GM21786 (cell line): Measurements from ENCODE around the gene ESR2.
"Not testable (repeated sequence)": the region's sequence is repeated elsewhere in the genome, so short reads cannot be mapped to it uniquely, and the experiment has no call there.

Experiments
- ATAC-seq: cut with Tn5 transposase; IDR thresholded peaks from one replicate; pipeline ENCODE4 v1.9.1; 2021; ENCODE audit not compliant: unreplicated experiment

ESR2 gene

DNA sequence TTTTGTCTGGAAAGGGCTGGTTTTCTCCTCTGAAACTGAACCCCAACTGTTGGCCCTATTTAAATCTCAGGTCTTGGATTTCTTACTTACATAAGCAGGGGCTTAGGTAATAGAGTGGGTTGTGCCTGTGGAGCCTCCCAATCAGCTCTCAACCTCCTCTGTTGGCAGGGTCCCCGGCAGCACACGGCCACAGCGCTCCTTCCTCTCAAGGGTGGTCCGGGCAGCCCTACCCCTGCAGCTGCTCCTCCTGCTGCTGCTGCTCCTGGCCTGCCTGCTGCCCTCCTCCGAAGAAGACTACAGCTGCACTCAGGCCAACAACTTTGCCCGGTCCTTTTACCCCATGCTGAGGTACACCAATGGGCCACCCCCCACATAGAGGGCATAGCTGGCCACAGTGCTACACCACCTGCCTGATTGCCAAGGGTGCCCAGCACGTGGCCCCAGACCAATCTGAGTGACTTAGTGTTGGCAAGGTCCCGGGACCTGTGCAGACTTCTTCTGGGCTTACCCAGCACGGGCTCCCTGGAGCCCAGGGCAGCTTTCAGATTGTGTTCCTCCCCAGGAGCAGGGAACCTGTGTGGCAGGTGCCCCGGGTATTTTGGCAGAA is 68.9 kb downstream of the ESR2 start:
- ATAC-seq = no peak

DNA sequence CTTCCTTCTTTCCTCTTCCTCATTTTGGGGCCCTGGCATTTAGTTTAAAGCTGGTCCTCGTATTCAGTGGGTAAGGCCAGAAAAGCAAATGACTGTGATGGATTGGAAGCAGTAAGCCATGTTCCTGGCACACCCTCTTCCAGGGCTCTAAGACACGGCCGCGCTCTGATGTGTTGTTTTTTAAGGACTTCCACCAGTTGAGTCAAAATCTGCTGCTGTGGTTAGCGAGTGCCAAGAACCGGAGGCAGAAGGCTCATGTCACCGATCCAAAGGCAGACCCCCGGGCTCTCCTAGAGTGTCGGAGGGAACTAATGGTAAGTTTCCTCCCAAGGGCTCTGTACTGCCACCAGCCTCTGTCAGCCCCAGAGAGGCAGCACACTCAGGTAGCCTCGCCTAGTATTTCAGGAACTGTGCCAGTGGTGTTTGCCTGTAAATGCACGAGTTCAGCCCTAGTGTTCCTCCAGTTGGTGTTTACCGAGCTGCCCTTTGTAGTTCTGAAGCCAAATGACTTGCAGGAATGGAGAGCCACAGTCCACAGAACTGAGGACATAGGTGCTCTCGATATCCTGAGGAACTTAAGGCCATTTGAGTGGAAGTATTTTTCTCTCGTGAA is 72.7 kb downstream of the ESR2 start:
- ATAC-seq = no peak

DNA sequence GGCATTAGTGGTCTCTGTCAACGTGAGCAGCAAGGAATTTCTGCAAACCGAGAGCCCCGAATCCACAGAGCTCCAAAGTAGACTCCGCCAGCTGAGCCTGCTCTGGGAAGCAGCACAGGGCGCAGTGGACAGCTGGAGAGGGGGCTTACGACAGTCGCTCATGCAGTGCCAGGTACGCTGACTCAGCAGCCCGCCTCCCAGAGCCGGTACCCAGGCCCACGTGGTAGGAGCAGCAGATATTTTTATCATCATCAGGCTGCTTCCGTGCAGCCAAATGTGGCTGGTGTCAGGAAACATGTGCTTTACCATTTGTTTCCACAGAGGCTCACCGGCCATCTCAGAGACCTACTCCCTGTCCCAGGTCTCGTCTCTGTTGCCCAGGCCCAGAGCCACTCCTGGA is 73.7 kb downstream of the ESR2 start:
- ATAC-seq = no peak

DNA sequence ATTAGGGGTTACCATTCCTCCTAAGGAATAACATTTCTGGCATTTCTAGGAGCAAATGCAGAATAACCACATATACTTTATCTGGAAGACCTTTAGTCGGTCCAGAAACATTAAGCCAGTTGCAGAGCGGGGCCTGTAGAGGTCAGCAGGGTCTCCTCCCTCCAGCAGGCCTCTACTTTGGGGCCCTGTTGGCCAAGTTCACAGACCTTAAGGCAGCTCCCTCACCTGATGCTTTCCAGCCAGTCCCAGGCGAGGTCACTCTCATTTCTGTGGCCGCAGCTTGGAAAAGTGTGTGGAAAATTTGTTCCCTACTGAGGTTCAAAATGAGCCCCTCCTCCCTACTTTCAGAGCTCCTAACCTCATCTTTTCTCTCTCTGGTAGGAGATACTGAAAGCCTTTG is 74.1 kb downstream of the ESR2 start:
- no peak for ATAC-seq

DNA sequence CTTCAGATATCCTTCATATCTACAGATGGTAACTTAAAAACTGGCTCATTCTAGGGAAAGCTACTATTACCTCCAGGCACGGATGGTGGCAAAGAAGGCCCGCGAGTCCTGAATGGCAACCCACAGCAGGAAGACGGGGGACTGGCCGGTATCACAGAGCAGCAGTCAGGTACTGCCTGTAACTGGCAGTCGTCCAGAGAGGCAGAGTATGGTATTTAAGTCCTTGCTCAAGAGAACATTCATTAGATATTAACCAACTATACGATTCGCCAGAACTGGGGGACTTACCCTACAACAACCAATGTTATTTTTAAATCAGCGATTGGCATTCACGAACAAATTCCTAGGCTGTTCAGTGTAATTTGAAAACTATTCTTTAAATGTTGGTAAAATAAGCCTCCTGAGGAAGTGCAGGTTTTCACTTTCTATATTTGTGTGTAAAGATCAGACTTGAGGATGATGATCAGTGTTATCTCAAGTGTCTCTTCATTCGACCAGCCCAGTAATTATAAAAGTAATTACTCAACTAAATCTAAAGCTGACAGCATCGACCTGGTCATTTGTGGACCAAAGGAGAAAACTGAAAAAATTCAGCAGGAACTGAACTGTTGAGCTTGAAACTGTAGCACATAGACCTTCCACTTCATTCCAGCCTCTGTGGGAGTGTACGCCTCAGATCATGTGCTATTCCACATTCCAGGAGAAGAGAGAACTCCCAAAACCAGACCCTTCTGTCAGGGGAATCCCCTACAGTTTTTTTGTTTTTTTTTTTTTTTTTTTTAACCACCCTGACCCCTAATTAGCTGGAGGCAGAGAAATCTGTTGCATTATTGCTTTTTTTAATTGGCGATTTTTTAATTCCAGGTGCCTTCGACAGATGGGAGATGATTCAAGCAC is 75.6 kb downstream of the ESR2 start:
- ATAC-seq = peak; percentile 58

DNA sequence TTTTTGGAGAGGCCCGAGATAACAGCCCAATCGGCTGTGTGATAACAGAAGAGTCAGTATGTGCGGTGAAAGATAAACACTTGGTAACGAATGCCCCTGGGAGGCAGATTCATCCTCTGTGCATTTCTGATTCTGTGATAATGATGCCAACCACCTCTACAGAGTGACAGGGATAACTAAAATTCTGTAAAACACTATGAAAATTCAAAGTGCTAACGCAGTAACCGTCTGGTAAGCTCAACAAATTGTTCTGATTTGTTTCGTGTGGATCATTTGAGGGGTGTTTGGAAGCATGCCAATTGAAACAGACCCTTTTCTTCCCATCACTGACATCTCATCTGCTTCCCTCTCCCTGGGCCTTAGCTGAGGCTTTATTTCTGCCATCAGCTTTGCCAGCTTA is 76.3 kb downstream of the ESR2 start:
- no peak for ATAC-seq

DNA sequence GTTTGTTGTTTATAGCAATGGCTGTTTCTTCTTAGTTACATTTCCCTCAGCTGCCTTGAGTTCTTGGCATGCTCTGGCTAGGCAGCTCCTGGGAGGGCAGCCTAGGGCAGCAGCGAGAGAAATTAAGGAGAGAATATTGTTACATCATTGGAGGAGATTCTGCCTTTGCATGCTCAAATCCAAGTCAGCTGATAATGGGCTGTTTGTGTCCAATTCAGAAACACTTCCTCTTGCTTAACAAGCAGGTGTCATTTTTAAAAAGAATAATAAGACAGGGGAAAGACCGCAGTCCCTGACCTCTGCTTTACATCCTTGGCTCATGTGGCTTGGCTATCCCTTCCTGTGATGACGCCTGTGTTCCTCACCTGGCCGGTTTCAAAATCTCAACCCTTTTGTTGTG is 76.9 kb downstream of the ESR2 start:
- no peak for ATAC-seq

DNA sequence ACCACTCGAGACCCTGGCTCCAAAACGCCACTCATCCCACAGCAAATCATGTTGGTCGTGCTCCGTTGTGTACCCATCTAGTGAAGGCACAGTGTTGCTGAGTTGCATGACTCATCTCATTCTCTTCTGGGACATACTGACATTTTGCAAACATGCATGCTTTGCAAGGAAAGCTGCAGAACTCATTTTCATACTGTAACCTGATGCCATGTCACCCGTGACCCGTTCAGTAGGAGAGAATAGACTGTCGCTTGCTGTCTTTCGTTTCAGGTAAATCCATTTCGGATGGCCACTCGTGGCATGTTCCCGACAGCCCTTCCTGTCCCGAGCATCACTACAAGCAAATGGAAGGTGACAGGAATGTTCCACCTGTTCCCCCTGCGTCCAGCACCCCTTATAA is 78.2 kb downstream of the ESR2 start:
- ATAC-seq = no peak

DNA sequence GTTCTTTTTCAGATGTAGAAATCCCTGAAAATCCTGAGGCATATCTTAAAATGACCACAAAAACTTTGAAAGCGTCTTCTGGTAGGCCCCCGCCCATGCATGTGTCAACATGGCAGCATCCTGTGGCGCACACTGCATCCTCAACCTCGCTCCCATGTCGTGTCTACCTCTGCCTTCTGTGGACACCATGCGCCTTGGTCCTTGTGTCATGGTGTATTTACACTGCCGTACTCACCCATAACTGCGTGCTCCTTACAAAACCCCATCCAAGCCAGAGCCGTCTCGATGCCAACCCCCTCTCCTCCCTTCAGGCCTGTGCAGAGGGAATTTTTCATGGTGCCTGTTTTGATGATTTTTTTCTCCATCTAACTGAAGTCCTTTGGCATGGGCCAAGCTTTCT is 78.9 kb downstream of the ESR2 start:
- no peak for ATAC-seq

DNA sequence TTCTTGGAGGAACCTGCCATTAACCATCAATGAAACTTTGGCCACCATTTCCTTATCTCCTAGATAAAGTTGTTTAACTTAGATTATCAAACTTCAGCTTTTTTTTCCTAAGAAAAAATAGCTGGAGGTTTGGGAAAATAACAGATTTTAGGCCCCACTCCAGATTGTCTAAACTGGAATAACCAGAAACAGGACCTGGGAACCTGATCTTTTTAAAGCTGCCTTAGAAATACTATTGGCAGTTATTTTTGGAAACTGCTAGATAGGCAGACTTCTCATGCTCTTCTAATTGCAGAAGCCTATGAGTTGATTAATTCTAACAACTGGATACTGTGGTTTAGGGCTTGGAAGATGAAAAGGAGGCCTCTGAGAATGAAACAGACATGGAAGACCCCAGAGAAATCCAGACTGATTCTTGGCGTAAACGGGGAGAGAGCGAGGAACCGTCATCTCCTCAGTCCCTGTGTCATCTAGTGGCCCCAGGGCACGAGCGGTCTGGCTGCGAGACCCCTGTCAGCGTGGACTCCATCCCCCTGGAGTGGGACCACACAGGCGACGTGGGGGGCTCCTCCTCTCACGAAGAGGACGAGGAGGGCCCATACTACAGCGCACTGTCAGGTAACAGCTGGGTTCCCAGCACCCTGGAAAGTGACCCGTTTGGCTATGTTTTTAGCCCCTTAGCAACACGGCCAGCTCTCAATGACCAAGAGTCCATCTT is 80.2 kb downstream of the ESR2 start:
- no peak for ATAC-seq

DNA sequence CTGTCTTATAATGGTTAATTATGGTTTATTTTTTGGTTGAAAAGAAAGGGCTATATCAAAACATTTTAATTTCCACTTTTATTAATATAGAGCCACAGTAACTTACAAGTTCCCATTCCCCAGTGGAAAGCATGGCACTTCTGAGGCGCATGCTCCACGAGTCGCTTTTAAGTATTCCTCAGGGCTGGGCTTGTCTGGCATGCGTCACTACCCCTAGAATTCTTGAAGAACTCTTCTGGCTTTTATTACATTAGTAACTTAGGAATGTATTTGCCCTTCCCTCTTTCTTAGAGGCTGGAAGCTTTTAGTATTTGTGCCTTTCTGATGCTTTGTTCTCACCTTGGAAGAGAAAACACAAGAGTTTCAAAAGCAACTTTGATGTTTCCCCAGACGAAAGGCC is 81.1 kb downstream of the ESR2 start:
- ATAC-seq = no peak

DNA sequence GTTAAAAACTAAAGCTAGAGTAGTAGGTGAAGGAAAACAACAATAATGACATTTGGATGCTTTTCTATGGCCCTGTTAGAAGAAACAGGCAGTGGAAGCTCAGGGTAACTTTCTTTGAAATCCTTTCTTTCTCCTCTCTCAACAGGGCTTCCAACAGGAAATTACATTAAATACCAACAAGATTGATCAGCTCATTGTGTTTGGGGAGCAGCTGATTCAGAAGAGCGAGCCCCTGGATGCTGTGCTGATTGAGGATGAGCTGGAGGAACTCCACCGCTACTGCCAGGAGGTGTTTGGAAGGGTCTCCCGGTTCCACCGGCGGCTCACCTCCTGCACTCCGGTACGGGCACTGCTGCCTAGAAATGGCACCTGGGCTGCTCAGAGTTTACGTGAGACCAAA is 81.5 kb downstream of the ESR2 start:
- ATAC-seq = no peak

DNA sequence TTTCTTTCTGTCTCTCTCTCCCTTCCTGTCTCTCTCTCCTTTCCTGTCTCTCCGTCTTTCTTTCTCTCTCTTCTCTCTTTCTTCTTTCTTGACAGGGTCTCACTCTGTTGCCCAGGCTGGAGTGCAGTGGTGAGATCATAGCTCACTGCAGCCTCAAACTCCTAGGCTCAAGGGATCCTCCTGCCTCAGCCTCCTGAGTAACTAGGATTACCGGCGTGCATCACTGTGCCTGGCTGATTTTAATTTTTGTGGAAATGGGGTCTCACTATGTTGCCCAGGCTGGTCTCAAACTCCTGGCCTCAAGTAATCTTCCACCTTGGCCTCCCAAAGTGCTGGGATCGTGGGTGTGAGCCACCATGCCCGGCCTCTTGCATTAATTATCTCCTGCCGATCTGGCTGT is 83.3 kb downstream of the ESR2 start:
- not testable (repeated sequence) for ATAC-seq

DNA sequence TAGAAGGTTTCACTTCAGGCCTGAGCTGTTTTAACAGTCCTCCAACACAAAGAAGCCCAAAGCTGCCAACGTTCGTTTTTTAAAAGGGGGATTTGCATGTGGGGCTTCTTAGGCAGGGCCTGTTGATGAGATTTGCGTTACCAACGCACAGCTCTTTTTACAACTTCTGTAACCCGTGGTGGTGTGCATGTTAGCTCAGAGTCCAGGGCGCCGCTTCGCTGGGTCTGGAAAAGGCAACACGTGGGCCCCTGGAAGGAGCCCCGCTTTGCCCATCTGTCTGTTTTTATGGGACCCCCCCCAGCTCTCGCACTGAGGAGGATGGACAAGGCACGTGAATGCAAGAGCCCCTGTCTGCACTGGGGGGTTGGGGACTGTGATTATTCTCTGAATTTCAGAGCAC is 84.0 kb downstream of the ESR2 start:
- ATAC-seq = no peak

DNA sequence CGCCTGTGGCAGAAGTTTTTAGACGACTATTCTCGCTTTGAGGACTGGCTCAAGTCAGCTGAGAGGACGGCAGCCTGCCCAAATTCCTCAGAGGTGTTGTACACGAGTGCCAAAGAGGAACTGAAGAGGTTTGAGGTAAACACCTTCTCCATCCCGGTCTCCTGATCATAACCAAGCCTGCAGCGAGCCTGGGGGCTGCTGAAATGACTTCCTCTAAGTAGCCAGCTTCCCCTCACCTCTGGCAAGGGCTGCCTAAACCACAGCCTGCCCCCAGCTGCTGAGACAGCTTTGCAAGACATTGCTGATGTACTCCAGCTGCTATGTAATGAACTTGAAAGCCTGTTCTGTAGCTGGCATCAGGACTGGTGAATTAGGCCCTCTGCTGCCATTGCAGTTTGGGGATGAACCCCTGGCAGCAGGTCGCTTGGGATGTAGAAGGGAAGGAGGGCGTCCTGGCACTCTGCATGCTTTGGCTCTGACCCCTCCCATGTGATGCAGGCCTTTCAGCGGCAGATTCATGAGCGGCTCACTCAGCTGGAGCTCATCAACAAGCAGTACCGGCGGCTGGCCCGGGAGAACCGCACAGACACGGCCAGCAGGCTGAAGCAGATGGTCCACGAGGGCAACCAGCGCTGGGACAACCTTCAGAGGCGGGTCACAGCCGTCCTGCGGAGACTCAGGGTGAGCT is 84.6 kb downstream of the ESR2 start:
- ATAC-seq = peak; percentile 84

DNA sequence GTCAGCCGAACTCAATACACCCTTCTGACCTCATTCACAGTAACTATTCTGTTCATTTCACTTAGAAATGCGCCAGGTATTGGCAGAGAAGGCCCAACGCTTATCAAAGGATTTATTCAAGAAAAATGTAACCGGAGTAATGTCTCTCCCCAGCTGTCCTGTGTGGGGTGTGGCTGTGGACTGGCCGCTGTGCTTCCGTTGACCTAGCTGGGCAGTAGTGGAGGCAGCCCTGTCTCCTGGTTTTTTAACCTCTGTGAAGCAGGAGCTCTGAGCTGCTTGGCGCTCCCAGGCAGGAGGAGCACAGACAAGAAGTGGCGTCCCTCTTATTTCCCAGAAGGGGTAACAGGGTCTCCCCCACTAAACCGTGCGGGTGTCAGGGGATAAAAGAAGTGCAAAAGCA is 85.2 kb downstream of the ESR2 start:
- ATAC-seq = no peak

DNA sequence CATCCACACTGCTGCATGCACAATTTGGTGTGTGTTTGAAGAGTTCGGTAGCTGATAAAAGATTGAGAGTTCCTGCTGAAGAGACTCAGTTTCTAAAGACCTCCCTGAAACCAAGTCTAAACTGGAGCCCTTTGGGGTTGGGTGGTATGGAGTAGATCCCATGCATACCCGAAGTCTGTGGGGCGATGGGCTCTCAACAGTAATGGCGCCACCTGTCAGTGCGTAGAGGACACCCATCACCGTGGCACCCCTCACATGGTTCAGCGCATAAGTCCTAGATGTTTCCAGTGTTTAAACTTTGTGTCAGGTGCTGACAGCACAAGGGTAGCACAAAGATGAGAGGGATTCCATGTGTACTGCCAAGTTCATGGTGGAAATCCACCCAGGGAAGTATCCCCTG is 85.9 kb downstream of the ESR2 start:
- no peak for ATAC-seq

DNA sequence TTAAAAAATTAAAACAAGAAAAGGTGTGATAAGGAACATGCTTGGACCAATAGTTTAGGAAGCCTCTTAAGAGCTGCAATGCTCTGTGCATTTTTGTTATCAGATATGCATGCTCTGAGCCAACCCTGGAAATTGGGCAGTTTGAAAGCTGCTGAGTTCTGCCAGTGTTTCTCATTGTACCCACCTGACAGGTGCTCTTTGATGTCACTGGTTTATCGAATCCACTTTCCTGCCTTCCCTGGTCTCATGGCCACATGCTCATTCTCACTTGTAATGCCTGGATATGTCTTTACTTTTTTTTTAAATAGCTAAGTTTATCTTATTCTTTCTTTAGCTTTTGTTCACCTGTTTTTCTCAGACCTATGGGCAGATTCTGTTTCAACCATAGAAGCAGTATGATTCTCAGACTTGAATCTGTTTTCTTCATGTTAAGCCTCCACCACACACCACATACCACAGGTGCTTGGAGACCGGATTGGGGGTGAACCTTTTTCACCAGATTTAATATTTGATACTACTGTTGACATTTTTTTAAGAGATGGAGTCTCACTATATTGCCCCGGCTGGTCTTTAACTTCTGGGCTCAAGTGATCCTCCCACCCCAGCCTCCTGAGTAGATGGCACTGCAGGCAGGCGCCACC is 90.7 kb downstream of the ESR2 start:
- ATAC-seq = no peak

DNA sequence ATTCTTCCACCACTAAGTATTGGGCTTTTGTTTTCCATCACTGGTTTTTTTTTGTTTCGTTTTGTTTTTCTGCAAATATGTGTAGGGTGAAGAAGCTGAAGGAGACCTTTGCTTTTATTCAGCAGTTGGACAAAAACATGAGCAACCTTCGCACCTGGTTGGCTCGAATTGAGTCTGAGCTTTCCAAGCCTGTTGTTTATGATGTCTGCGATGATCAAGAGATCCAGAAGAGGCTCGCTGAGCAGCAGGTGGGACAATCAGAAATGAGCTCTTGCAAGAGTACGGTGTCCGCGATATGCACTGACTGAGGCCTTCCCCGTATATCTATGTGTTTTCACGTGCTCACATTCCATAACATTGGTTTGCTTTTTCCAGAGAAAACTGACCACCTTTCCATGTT is 91.5 kb downstream of the ESR2 start:
- no peak for ATAC-seq

DNA sequence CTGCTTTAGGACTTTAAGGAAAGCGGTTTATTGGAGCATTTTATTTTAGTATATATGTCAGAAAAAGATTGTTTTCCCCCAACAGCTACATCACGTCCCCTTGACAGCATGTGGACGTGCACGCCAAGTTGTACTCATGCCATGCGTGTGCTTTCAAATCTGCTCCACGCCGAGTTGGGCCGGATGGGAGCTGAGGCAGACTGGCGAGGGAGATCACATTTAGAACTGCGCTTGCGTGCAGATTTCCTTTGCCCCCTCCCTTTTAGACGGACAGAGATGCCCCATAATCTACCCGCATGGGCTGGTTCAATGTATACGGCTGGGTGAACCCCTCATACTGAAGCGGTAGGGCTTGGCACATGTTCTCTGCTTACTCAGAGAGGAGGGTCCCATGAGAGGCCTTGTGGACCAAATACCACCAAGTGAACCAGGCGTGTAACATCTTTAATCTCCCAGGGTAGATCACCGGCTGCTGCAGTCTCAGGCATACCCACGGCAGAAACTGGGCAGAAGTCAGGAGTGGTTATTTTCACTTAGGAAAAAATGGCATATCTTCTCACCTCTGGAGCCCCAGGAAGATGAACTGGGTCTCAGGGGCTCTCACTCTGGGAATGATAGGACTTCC is 92.1 kb downstream of the ESR2 start:
- ATAC-seq = no peak
